Fibroblast of the aortic adventitia (primary cell): ENCODE data around the gene ZNF385A. TPM values are rescaled to one million over a fixed set of nuclear protein-coding genes. Genes with fewer than 3 reads are reported as not detected.

Experiments
- DNase-seq: peaks from one replicate; pipeline ENCODE4 v3.0.0-alpha.2; 2010; ENCODE audit warnings: low read depth
- H3K4me3 ChIP-seq: 2 replicates; pipeline ENCODE4 v1.5.1; 2011; ENCODE audit warnings: low read depth, mild to moderate bottlenecking, control low read depth, low read length, moderate library complexity
- CTCF ChIP-seq: IDR thresholded peaks from 2 replicates; pipeline ENCODE4 v1.5.1; 2011; ENCODE audit warnings: mild to moderate bottlenecking, low read length, control low read depth, inconsistent platforms; ENCODE audit not compliant: insufficient read depth
- total RNA-seq: library from RNA; depleted of rRNA; stranded (reverse); fragments of >200 nt; gene quantifications from 2 replicates; pipeline ENCODE4 v1.2.3, GENCODE V29; 2012; ENCODE audit warnings: low replicate concordance

ZNF385A gene
- total RNA-seq, 1 donor = 0.99 TPM

- no peak for TF ChIP-seq CTCF
- DNase-seq = peak; percentile 70
- no peak overlapping the region for H3K4me3 ChIP-seq
Observed at GRCh38 chr12:54428050-54429013, 43.8 kb upstream of the ZNF385A start.

- no peak for TF ChIP-seq CTCF
- DNase-seq = no peak
- H3K4me3 ChIP-seq = no peak overlapping the region
Observed at GRCh38 chr12:54427106-54427505, 42.6 kb upstream of the ZNF385A start.

- H3K4me3 ChIP-seq = no peak overlapping the region
- no peak for DNase-seq
- TF ChIP-seq CTCF = no peak
Observed at GRCh38 chr12:54426690-54427089, 42.2 kb upstream of the ZNF385A start.

GRCh38 chr12:54425702-54426101 is 41.2 kb upstream of the ZNF385A start:
- no peak for TF ChIP-seq CTCF
- H3K4me3 ChIP-seq = no peak overlapping the region
- peak; percentile 35 for DNase-seq

GRCh38 chr12:54424224-54424623 is 39.7 kb upstream of the ZNF385A start:
- no peak for TF ChIP-seq CTCF
- no peak overlapping the region for H3K4me3 ChIP-seq
- no peak for DNase-seq

- no peak for TF ChIP-seq CTCF
- no peak overlapping the region for H3K4me3 ChIP-seq
- no peak for DNase-seq
Observed at GRCh38 chr12:54423816-54424150, 39.2 kb upstream of the ZNF385A start.

GRCh38 chr12:54421879-54422250 is 37.3 kb upstream of the ZNF385A start:
- TF ChIP-seq CTCF = no peak
- no peak for DNase-seq

More at GRCh38 chr12:54421879-54422250, 37.3 kb upstream of the ZNF385A start:
- H3K4me3 ChIP-seq = no peak overlapping the region
